NCI-H1417 treated with DMSO at 0.1 percent for 48 hours (cell line): ENCODE data around the gene ARHGEF38.
A peak's percentile ranks its signal among the peaks of the same experiment; 100 is the strongest.
"Not testable (repeated sequence)": the region's sequence is repeated elsewhere in the genome, so short reads cannot be mapped to it uniquely, and the experiment has no call there.

ENCODE experiments used
- DNase-seq: peaks from one replicate; lab custom pipeline; 2025; lab: John Stamatoyannopoulos, UW

The ARHGEF38 gene

GRCh38 chr4:105652286-105652888 lies 100.0 kb downstream of the ARHGEF38 start:
- no peak for DNase-seq

GRCh38 chr4:105657117-105657765 lies 104.8 kb downstream of the ARHGEF38 start:
- DNase-seq, result no peak

GRCh38 chr4:105659190-105659589 lies 106.8 kb downstream of the ARHGEF38 start:
- no peak for DNase-seq

DNA sequence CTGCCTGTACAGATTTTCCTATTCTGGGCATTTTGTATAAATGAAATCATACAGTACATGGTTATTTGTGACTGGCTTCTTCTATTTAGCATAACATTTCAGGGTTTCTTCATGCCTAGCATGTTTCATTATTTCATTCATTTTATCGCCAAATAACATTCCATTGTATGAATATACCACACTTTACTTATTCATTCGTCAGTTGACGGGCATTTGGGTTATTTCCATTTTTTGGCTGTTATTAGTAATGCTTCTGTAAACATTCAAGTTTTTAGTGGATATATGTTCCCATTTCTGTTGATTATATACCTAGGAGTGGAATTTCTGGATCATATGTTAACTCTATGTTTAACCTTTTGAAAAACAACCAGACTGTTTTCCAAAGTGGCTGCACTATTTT lies 108.6 kb downstream of the ARHGEF38 start:
- DNase-seq, result no peak

DNA sequence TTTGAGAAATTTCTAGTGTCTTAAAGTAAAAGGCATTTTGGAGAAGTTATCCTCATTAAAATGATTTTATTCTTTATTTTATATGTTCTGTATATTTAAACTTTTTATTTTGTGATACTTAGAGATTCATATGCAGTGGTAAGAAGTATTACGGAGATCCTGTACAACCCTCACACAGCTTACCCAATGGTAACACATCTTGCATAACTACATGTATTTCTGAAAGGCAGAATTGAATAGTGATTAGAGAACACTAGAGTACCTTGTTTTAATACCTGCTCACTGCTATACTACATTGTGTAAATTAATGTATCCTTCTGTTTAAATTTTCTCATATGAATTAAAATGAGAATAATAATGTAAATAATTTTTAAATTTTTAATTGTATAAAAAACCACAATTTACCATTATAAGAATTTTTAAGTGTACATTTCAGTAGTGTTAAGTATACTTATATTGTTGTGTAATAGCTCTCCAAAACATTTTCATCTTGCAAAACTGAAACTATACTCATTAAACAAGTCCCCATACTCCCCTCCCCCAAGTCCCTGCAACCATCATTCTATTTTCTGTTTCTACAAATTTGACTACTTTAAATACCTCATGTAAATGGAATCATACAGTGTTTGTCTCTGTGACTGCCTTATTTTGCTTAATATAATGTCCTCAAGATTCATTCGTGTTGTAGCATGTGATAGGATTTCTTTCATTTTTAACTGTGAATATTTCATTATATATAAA lies 110.7 kb downstream of the ARHGEF38 start:
- no peak for DNase-seq

DNA sequence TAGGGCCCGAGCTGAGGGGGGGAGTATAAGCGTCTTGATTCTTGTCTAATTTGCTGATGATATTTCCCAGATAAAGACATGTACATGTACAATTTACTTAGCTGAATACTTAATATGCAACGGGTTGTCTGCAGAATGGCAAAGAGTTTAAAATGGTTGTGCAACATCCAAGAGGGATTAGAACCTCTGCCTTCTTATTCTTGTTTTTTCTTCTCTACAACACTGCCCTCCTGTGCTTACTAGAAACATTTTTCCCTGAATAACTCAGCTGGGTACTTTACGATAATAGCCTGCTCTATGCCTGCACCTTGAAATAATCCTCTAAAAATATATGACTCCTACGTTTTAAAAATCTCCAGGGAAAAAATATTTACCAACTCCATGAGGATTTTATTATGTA lies 114.3 kb downstream of the ARHGEF38 start:
- DNase-seq, result no peak

- DNase-seq, result no peak
These were observed 118.3 kb downstream of the ARHGEF38 start for GRCh38 chr4:105670684-105671083.

DNA sequence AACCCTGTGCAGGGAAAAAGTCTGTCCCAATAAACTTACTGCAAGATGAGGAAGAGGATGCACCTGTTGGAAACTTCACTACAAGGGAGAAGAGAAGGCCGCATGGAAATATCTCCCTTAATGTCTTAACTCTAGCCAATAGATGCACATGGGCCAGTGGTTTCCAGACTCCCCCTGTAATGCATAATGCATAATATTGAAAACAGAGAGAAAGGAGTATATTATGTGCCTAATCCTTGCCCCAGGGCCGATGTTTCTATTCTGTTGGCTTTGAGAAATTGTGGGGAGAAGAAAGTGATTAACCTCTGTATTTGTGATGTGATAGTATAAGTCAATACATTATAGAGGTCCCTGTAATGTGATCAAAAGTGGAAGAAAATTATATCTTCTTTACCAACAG lies 118.9 kb downstream of the ARHGEF38 start:
- no peak for DNase-seq

DNA sequence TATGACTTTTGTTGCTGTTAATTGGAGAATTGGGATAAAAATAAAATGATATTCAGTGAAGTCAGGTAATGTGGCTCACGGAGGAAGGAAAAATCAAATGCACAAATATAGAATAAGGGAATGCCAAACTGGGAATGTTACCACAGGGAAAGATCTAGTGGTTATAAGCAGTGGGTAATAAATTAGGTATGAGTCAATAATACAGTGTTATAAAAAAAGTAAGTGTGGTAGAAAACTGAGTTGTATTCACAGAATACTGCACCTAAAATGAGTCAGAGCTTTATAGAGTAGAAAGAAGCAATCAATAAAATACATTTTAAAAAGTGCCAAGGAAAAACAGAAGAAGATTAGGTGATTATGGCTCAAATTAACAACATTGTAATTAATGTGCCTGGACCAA lies 121.6 kb downstream of the ARHGEF38 start:
- DNase-seq, result no peak

GRCh38 chr4:105677709-105678108 lies 125.3 kb downstream of the ARHGEF38 start:
- DNase-seq, result no peak

DNA sequence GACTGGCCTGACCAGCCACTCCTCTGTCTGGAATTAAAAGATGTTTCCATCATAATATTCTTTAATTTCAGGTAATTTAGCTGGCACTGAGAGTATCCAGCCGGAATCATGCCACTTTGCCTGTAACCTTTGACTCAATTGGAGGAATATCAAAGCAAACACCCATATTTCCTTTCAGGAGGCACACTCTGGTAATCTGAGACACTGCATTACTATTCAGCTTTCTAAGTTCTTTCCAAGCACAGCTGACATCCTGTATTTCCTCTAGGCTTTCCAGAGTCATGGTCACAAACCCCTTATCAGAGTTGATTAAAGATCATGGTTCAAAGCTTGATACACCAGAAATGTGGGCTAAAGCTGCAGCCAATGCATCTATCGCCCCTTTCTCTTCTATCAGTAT lies 126.8 kb downstream of the ARHGEF38 start:
- no peak for DNase-seq

- no peak for DNase-seq
These were observed 130.6 kb downstream of the ARHGEF38 start for GRCh38 chr4:105683038-105683437.

DNA sequence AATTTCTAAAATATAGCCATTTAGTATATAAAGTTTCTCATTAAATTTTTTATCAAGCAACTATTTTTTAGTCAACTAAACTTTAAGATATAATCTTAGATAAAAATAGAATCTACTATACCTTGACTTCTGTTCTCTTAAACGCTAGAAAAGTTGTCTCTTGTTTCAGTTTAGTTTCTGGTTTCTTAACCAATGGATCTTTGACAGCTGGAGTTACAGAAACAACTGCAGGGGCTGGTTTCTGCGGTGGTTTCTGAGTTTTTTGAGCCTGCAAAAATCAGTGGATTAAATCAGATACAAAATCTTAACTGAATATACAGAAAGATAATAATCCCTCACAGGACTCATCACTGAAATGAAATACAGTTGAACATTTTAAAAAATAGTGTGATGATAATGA lies 134.2 kb downstream of the ARHGEF38 start:
- DNase-seq, result no peak

DNA sequence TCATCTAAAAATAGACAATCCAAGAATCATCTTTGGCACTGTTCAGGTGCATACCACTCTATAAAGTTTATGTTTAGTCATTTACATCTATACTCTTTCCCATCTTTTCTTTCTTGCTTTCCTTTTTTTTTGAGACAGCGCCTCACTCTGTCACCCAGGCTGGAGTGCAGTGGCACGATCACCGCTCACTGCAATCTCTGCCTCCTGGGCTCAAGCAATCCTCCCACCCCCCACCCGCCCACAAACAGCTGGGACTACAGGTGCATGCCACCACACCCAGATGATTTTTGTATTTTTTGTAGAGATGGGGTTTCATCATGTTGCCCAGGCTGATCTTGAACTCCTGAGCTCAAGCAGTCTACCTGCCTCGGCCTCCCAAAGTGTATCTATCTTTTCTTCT lies 142.4 kb downstream of the ARHGEF38 start:
- not testable (repeated sequence) for DNase-seq

- DNase-seq, result not testable (repeated sequence)
These were observed 143.4 kb downstream of the ARHGEF38 start for GRCh38 chr4:105695832-105696231.

DNA sequence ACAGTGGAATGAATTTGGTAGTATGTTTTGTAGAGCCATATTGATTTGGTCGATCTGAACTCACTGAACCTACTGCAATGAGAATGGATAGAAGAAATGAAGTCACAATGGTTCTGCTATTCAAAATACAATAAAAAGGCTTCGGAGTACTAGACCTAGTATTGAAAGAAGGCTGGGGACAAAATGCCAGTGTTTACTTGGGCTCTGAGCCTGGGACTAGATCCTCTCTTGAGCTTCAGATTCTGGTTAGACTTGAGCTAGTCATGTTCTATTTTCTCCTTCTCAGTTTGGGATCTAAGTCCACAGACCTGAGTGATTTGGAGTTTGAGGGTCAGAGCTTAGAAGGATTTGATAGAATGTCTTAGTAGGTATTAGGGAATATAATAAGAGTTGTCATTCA lies 146.2 kb downstream of the ARHGEF38 start:
- no peak for DNase-seq

DNA sequence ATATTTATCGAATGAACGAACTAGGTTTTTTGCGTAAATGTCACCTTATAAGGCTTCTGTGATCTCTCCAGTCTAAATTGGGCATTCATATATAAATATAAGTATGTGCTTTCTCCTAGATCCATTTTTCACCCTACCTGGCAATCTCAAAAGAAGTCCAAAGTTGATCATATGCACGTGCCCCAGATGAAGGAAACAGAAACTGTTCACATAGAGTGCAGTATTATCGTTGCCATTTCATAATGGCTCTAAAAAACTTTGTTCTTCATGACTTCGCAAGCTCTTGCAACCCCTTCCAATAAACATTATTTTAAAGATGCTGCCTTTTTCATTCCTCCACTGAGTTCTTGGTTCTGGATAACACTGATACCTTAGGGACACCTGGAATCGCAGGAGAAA lies 155.4 kb downstream of the ARHGEF38 start:
- no peak for DNase-seq

DNA sequence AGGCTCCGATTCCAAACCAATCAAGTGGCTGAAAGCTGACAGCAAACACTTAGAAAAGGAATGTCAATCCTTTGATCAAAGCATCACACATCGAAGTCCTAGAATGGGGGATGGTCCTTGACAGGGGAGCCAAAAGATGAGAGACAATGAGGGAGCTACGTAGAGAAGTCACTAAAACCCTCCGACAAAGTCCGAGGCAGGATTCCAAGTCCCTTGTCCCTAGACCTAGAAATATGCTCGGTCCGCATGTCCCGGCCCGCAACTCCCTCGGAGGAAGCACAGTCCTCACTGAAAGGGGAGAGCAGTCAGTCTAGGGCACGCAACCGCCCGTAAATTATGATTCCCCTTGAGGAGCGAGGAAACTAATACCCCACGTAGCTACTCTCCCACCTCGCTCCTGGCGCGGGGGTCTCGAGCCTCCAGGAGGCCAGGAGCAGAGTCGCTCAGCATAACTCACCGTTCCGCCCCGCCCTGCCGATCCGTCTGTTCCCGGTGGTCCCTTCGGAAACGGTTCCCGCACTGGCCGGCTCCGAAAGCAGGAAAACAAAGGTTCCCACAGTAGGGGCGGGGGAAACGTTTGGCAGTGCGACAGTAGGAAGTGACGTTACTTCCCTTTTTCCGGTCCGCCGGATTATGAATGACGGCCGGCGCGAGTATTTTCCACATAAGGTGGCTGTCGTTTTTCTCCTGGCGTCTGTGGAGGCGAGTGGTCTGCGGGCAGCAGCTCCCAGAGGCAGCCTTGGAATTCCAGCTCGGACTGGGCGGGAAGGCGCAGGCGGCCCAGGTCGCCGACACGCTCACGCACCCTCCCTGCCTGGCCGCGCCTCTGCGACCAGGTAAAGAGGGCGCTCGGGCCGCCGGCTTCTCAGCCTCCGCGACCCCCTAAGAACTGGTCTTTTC lies 156.0 kb downstream of the ARHGEF38 start, which contains the start of the genes GSTCD and INTS12:
TSS of gene GSTCD (plus strand) at position 604 of the 900 bp plus-strand sequence. CDS start 8,830 bp downstream, outside the sequence.
TSS of gene INTS12 (minus strand) at position 509 of the 900 bp plus-strand sequence. CDS start 8,684 bp downstream, outside the sequence.
- peak; percentile 84 for DNase-seq

DNA sequence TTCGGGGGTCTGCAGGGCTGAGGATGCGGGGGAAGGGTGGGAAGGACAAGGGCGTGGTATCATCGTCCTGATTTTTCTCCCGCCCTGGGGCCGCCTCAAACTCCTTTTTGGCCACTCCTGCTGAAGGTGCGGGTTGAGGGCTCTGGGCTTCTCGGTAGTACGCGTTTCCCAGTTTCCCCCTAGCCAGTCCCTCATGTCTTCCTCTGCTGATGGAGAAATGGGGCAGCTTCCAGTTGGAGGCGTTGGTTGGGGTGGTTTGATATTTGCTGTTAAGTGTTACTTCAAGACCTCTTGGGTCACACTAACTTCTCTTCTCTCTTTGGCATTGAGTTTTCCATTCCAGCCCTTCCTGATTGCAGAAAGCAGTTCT lies 156.6 kb downstream of the ARHGEF38 start:
- no peak for DNase-seq

GRCh38 chr4:105710012-105710600 lies 157.7 kb downstream of the ARHGEF38 start:
- no peak for DNase-seq

DNA sequence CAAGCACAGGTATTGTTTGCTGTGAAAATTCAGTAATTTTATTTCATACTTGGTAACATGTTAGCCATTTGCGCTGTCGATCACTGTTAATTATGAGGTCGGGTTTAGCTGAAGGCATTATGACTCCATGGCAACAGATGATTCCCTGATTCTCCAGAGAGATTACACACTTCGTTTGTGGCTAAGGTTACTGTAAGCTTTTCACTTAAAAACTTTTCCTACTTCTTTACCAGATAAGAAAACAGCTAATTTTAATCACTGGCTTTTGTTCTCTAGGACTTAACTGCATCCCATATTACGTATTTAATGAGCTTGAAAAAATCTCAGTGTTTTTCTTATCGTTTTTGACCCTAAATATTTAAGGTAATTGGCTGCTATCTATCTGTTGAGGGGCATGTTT lies 158.3 kb downstream of the ARHGEF38 start:
- DNase-seq, result peak; percentile 14

GRCh38 chr4:105712766-105713165 lies 160.3 kb downstream of the ARHGEF38 start:
- DNase-seq, result no peak
